ENCODE results near the gene CACNA1C. TPM values are rescaled to one million over a fixed set of nuclear protein-coding genes. Genes with fewer than 3 reads are reported as not detected.

CACNA1C gene
- total RNA-seq, 1 experiment from 2014 or later = 3.7 TPM

DNA sequence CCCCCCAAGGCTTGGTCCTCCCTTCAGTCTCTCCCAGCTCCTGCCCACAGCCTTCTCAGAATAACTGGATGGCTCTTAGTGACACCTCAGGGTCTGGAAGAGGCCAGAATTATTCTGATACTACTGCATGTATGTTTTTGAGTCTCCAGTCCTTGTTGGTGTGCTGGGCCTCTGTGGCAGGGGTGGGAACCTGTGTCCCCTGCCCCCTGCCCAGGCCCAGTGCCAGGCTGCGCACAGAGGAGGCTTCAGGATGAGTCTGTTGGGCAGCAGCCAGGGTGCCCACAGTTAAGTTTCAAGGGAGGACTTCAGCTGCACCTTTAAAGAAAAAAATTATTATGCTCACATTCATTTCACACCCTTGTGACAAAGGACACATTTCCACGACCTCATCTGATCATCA, 348.3 kb downstream of the CACNA1C start:
- TF ChIP-seq EZH2 (IDR thresholded peaks at IDR 0.05; ENCODE audit: borderline replicate concordance, low read depth, low read length, poor library complexity, severe bottlenecking) = no peak
- TF ChIP-seq, protein P1, sequence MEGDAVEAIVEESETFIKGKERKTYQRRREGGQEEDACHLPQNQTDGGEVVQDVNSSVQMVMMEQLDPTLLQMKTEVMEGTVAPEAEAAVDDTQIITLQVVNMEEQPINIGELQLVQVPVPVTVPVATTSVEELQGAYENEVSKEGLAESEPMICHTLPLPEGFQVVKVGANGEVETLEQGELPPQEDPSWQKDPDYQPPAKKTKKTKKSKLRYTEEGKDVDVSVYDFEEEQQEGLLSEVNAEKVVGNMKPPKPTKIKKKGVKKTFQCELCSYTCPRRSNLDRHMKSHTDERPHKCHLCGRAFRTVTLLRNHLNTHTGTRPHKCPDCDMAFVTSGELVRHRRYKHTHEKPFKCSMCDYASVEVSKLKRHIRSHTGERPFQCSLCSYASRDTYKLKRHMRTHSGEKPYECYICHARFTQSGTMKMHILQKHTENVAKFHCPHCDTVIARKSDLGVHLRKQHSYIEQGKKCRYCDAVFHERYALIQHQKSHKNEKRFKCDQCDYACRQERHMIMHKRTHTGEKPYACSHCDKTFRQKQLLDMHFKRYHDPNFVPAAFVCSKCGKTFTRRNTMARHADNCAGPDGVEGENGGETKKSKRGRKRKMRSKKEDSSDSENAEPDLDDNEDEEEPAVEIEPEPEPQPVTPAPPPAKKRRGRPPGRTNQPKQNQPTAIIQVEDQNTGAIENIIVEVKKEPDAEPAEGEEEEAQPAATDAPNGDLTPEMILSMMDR (conservative IDR thresholded peaks at IDR 0.05; ENCODE audit: low read depth, low read length) = no peak
- ChIA-PET CTCF (no interaction called here), POLR2A (ENCODE audit: low non-redundant PET) (no interaction called here)
- Histone ChIP-seq H3K27ac (ENCODE audit: low read depth, low read length, poor library complexity, severe bottlenecking) (no peak overlapping the region), H3K27me3 (replicated peaks; ENCODE audit: insufficient read depth, low read depth, low read length, poor library complexity) (no peaks in the 10 kb centered on the region), H3K9me3 (ENCODE audit: low read depth, low read length, poor library complexity, severe bottlenecking) (no peaks in the 10 kb centered on the region), H3K4me3 (ENCODE audit: low read depth, low read length, poor library complexity, severe bottlenecking) (no peak overlapping the region), H3K4me1 (ENCODE audit: insufficient read depth, low read length, poor library complexity, severe bottlenecking) (no peaks in the 10 kb centered on the region), H3K36me3 (ENCODE audit: insufficient read depth, low read length, poor library complexity, severe bottlenecking) (no peaks in the 10 kb centered on the region)
- intact Hi-C loops (cut with micrococcal nuclease; ENCODE audit: unreplicated experiment) = no loop called here
- no peak for DNase-seq (ENCODE audit: low spot score)
- BruUV-seq (replicated peaks) = no TSS peak

DNA sequence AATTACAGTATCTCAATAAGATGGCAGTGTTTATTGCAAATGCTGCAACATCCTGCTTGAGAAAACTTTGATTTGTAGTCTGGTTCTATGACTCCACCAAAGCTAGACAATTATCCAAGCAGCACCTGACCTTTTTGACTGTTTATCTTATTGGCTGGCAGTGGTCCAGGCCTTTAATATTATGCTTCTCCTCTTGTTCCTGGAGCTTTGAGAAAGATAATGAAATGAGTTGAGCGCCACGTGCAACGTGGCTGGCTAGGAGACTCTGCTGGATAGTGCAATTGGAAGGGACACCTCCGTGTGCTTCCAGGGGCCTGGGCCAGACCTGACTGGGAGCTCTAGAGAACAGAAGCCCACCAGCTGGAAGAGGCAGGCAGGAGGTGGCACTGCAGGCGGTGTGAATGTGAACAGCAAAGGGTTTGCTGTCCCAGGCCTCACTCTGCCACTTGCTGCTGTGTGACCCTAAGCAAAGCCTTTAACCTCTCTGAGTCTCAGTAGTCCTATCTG, 349.3 kb downstream of the CACNA1C start:
- no peaks in the 10 kb centered on the region for H3K36me3 ChIP-seq (ENCODE audit: insufficient read depth, low read length, poor library complexity, severe bottlenecking)
- ChIA-PET CTCF (no interaction called here), POLR2A (ENCODE audit: low non-redundant PET) (no interaction called here)
- no peak overlapping the region for H3K27ac ChIP-seq (ENCODE audit: low read depth, low read length, poor library complexity, severe bottlenecking)
- H3K4me1 ChIP-seq (ENCODE audit: insufficient read depth, low read length, poor library complexity, severe bottlenecking) = no peaks in the 10 kb centered on the region
- intact Hi-C loops (cut with micrococcal nuclease; ENCODE audit: unreplicated experiment) = no loop called here
- no peak for DNase-seq (ENCODE audit: low spot score)
- H3K9me3 ChIP-seq (ENCODE audit: low read depth, low read length, poor library complexity, severe bottlenecking) = no peaks in the 10 kb centered on the region
- TF ChIP-seq, protein P1 (conservative IDR thresholded peaks at IDR 0.05; ENCODE audit: low read depth, low read length) = no peak
- no peak for TF ChIP-seq EZH2 (IDR thresholded peaks at IDR 0.05; ENCODE audit: borderline replicate concordance, low read depth, low read length, poor library complexity, severe bottlenecking)
- H3K4me3 ChIP-seq (ENCODE audit: low read depth, low read length, poor library complexity, severe bottlenecking) = no peak overlapping the region
- H3K27me3 ChIP-seq (replicated peaks; ENCODE audit: insufficient read depth, low read depth, low read length, poor library complexity) = no peaks in the 10 kb centered on the region
- BruUV-seq (replicated peaks) = no TSS peak

DNA sequence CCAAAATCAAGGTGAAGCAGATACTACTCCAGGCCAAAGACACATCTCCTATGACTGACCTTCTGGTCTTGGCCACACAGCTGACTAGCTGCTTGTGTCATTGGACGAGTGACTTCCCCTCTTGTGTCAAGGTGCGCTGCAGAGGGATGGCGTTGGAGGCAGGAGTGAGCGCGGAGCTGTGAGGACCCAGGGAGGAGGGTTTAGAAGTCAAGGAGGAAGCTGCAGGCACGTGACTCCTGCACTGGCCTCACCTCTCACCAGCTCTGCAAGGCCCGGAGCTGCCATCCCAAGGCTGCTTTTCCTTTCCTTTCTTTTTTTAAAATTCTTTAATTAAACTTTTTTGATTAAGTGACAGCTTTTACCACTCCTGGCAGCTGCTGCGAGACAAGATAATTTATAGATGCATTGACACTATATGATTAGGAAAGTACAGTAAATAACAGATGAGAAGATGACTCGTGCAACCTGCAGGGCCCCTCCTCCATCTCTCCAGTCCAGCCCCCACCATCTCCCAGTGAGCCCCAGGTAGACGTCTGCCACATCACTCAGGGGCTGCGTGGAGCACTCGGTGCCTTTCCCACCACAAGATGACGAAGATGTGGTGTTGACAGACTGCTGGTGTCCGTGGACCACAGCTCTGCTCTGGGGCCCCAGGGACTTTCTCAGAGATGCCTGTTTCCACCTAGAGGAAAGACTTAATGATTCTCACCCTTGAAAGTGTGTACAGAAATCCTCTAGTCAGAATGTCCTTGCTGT, 350.6 kb downstream of the CACNA1C start:
- intact Hi-C loops (cut with micrococcal nuclease; ENCODE audit: unreplicated experiment) = no loop called here
- no TSS peak for BruUV-seq (replicated peaks)
- DNase-seq (ENCODE audit: low spot score) = no peak

More for the DNA sequence above, 350.6 kb downstream of the CACNA1C start:
- CTCF ChIA-PET = no interaction called here
- Histone ChIP-seq H3K4me1 (ENCODE audit: insufficient read depth, low read length, poor library complexity, severe bottlenecking) (no peaks in the 10 kb centered on the region), H3K36me3 (ENCODE audit: insufficient read depth, low read length, poor library complexity, severe bottlenecking) (no peaks in the 10 kb centered on the region), H3K27ac (ENCODE audit: low read depth, low read length, poor library complexity, severe bottlenecking) (no peak overlapping the region), H3K4me3 (ENCODE audit: low read depth, low read length, poor library complexity, severe bottlenecking) (no peak overlapping the region), H3K9me3 (ENCODE audit: low read depth, low read length, poor library complexity, severe bottlenecking) (no peaks in the 10 kb centered on the region), H3K27me3 (replicated peaks; ENCODE audit: insufficient read depth, low read depth, low read length, poor library complexity) (no peaks in the 10 kb centered on the region)
- POLR2A ChIA-PET (ENCODE audit: low non-redundant PET) = no interaction called here
- no peak for TF ChIP-seq EZH2 (IDR thresholded peaks at IDR 0.05; ENCODE audit: borderline replicate concordance, low read depth, low read length, poor library complexity, severe bottlenecking)
- TF ChIP-seq, protein P1 (conservative IDR thresholded peaks at IDR 0.05; ENCODE audit: low read depth, low read length) = no peak

Measured in A673 (cell line).